Measurements from ENCODE around the gene TEX19.

TEX19 gene

GRCh38 chr17:82334204-82334621 is 24.8 kb upstream of the TEX19 start:
- Histone ChIP-seq H3K9me3 (no peaks in the 10 kb centered on the region), H3K27me3 (peaks cover 48% of the 10 kb centered on the region), H3K4me1 (peaks cover 100% of the 10 kb centered on the region), H3K36me3 (no peaks in the 10 kb centered on the region), H3K9ac (0 out of 2 replicates have a peak overlapping the region, but pooled peaks have one; percentile 53), H3K4me3 (peak overlapping the region; percentile 61), H3K4me2 (peak overlapping the region; percentile 97), H3K27ac (peak overlapping the region; percentile 52; the same call in 1 of the 2 replicates), H4K20me1 (peaks cover 33% of the 10 kb centered on the region)
- no peak for TF ChIP-seq Cebpa-rat (IDR thresholded peaks at IDR 0.05)

GRCh38 chr17:82334622-82335394 is 24.2 kb upstream of the TEX19 start:
- Histone ChIP-seq H3K27me3 (peaks cover 48% of the 10 kb centered on the region), H3K9ac (peak overlapping the region; percentile 53; the same call in 1 of the 2 replicates), H3K27ac (peak overlapping the region; percentile 52), H3K4me3 (peak overlapping the region; percentile 61), H4K20me1 (peaks cover 28% of the 10 kb centered on the region), H3K4me2 (peak overlapping the region; percentile 97), H3K9me3 (no peaks in the 10 kb centered on the region), H3K36me3 (no peaks in the 10 kb centered on the region), H3K4me1 (peaks cover 99% of the 10 kb centered on the region)
- no peak for TF ChIP-seq Cebpa-rat (IDR thresholded peaks at IDR 0.05)

- TF ChIP-seq Cebpa-rat (IDR thresholded peaks at IDR 0.05) = no peak
- Histone ChIP-seq H3K9ac (no peak overlapping the region; the same call in 1 of the 2 replicates), H3K4me1 (peaks cover 56% of the 10 kb centered on the region), H3K9me3 (peaks cover 11% of the 10 kb centered on the region), H3K36me3 (no peaks in the 10 kb centered on the region), H4K20me1 (peaks cover 8% of the 10 kb centered on the region; the same call in 1 of the 2 replicates), H3K27ac (peak overlapping the region; percentile 54; the same call in 1 of the 2 replicates), H3K27me3 (peaks cover 7% of the 10 kb centered on the region), H3K4me3 (no peak overlapping the region), H3K4me2 (peak overlapping the region; percentile 97)
These were observed 20.0 kb upstream of the TEX19 start for GRCh38 chr17:82338858-82339633.

- no peak overlapping the region for H3K4me3 ChIP-seq
- peaks cover 11% of the 10 kb centered on the region for H3K9me3 ChIP-seq
- H3K9ac ChIP-seq = no peak overlapping the region
- peaks cover 54% of the 10 kb centered on the region for H3K4me1 ChIP-seq
- no peak for TF ChIP-seq Cebpa-rat (IDR thresholded peaks at IDR 0.05)
- H3K27me3 ChIP-seq = no peaks in the 10 kb centered on the region
- no peaks in the 10 kb centered on the region for H3K36me3 ChIP-seq
- peaks cover under 1% of the 10 kb centered on the region; the same call in 1 of the 2 replicates for H4K20me1 ChIP-seq
- H3K27ac ChIP-seq = peak overlapping the region; percentile 54; the same call in 1 of the 2 replicates
- peak overlapping the region; percentile 97 for H3K4me2 ChIP-seq
These were observed 19.1 kb upstream of the TEX19 start for GRCh38 chr17:82339634-82340580.

- no peak overlapping the region for H3K27ac ChIP-seq
- peaks cover 11% of the 10 kb centered on the region for H3K9me3 ChIP-seq
- no peak overlapping the region for H3K9ac ChIP-seq
- no peak overlapping the region for H3K4me3 ChIP-seq
- peaks cover 41% of the 10 kb centered on the region for H3K4me1 ChIP-seq
- no peaks in the 10 kb centered on the region for H3K36me3 ChIP-seq
- H4K20me1 ChIP-seq = no peaks in the 10 kb centered on the region
- no peak overlapping the region for H3K4me2 ChIP-seq
- no peak for TF ChIP-seq Cebpa-rat (IDR thresholded peaks at IDR 0.05)
- H3K27me3 ChIP-seq = no peaks in the 10 kb centered on the region
These were observed 16.5 kb upstream of the TEX19 start for GRCh38 chr17:82342361-82343079.

GRCh38 chr17:82343560-82343959 is 15.5 kb upstream of the TEX19 start:
- TF ChIP-seq Cebpa-rat (IDR thresholded peaks at IDR 0.05) = no peak
- H3K4me3 ChIP-seq = no peak overlapping the region
- no peak overlapping the region for H3K9ac ChIP-seq
- peaks cover 11% of the 10 kb centered on the region for H3K9me3 ChIP-seq
- H3K27ac ChIP-seq = no peak overlapping the region
- no peaks in the 10 kb centered on the region for H4K20me1 ChIP-seq
- peaks cover 38% of the 10 kb centered on the region for H3K4me1 ChIP-seq
- no peaks in the 10 kb centered on the region for H3K27me3 ChIP-seq
- no peak overlapping the region for H3K4me2 ChIP-seq
- no peaks in the 10 kb centered on the region for H3K36me3 ChIP-seq

GRCh38 chr17:82344175-82344907 is 14.7 kb upstream of the TEX19 start:
- no peak for TF ChIP-seq Cebpa-rat (IDR thresholded peaks at IDR 0.05)

More at GRCh38 chr17:82344175-82344907, 14.7 kb upstream of the TEX19 start:
- H3K9me3 ChIP-seq = peaks cover 11% of the 10 kb centered on the region
- H4K20me1 ChIP-seq = no peaks in the 10 kb centered on the region
- H3K4me3 ChIP-seq = no peak overlapping the region
- peaks cover 38% of the 10 kb centered on the region for H3K4me1 ChIP-seq
- no peaks in the 10 kb centered on the region for H3K27me3 ChIP-seq
- H3K36me3 ChIP-seq = no peaks in the 10 kb centered on the region
- H3K9ac ChIP-seq = no peak overlapping the region
- no peak overlapping the region for H3K4me2 ChIP-seq
- H3K27ac ChIP-seq = no peak overlapping the region
